GM12873 (cell line): Measurements from ENCODE around the gene IL9.

Experiments used
- TF ChIP-seq, protein P1 (sequence below): IDR thresholded peaks from 2 replicates; pipeline ENCODE4 v1.5.1; 2012; ENCODE audit warnings: low read depth, mild to moderate bottlenecking, moderate library complexity, low read length, control low read depth; ENCODE audit not compliant: insufficient read depth; ENCODE audit errors: missing control alignments

IL9 gene

DNA sequence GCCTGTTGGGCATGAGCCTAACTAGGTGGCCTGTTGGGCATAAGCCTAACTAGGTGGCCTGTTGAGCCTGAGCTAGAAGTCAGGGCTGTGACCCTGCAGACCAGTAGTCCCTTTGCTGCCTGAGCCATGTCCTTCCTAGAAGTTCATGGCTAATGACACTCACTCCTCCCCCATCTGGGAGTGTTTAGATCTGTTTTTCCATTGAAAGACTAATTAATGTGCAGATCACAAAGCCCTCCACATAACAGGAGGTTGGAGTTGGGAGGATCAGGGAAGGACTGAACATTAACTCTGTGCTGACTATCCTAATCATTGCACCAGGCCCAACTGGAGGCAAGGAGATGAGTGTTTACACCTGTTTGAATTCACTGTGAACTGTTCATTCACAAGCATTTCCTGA, 33.6 kb downstream of the IL9 start:
- TF ChIP-seq, protein P1, sequence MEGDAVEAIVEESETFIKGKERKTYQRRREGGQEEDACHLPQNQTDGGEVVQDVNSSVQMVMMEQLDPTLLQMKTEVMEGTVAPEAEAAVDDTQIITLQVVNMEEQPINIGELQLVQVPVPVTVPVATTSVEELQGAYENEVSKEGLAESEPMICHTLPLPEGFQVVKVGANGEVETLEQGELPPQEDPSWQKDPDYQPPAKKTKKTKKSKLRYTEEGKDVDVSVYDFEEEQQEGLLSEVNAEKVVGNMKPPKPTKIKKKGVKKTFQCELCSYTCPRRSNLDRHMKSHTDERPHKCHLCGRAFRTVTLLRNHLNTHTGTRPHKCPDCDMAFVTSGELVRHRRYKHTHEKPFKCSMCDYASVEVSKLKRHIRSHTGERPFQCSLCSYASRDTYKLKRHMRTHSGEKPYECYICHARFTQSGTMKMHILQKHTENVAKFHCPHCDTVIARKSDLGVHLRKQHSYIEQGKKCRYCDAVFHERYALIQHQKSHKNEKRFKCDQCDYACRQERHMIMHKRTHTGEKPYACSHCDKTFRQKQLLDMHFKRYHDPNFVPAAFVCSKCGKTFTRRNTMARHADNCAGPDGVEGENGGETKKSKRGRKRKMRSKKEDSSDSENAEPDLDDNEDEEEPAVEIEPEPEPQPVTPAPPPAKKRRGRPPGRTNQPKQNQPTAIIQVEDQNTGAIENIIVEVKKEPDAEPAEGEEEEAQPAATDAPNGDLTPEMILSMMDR, result no peak

DNA sequence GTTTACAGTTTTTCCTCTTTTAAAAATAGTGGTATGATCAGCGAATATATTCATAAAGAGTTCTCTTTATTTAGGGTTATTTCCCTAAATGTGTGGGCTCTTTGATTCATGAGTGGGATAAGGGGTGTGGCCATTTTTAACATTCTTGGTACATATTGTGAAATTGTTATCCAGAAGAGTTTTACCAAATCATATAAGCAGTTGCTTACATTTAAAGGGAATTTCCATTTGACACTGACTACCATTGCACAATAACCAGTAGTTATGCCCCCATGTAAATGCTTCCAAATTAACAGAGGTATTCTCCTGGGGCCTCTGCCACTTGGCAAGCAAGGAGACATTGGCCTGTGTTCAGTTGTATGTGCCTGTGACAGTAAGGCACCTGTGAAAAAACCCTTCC, 34.0 kb downstream of the IL9 start:
- TF ChIP-seq, protein P1, result no peak

DNA sequence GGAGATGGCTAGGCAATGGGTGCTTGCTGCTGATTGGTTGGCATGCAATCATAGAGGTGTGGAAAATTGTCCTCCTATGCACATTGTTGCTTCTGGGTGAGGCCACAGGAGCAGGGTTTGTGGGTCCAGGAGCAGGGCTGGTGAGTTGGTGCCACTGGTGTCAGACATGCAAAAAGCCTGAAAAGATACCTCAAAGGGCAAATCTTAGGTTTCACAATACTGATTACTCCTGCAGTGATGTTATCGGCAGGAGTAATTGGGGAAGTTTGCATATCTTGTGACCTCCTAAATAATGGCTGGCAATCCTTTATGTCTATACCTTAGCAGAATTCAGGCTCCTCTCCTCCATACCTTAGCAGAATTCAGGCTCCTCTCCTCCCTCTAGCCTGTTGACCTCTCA, 36.0 kb downstream of the IL9 start:
- TF ChIP-seq, protein P1, result no peak

DNA sequence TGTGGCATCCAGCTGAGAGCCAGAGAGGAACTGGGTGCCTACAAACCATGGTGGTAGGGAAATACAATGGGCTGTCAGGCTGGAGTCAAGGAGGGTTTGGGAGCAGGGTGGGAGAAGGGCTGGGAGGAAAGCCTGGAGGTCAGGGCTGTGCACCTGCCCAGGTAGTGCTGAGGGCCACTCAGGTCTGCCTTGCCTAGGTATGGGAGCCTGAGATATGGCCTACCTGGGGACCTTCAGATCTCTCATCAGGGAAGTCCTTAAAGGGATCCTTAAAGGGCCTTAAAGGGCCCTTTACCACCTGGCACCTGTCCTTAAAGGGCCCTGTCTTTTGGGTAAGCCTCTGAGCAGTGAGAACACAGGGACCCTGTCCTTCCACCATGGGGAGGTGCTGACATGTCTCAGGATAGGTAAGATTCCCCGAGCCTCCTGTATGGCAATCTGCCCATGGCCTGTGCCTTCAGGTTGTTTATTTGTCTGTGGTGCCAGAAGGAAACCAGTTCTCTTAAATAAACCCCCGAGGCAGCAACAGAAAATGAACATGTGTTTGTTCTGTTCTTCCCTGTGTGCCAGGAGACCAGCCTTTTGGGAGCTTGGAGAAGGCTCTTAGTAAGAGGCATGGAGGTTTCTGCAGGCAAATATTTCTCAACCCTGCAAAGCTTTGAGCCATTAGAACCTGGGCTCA, 37.9 kb downstream of the IL9 start:
- TF ChIP-seq, protein P1, result no peak

DNA sequence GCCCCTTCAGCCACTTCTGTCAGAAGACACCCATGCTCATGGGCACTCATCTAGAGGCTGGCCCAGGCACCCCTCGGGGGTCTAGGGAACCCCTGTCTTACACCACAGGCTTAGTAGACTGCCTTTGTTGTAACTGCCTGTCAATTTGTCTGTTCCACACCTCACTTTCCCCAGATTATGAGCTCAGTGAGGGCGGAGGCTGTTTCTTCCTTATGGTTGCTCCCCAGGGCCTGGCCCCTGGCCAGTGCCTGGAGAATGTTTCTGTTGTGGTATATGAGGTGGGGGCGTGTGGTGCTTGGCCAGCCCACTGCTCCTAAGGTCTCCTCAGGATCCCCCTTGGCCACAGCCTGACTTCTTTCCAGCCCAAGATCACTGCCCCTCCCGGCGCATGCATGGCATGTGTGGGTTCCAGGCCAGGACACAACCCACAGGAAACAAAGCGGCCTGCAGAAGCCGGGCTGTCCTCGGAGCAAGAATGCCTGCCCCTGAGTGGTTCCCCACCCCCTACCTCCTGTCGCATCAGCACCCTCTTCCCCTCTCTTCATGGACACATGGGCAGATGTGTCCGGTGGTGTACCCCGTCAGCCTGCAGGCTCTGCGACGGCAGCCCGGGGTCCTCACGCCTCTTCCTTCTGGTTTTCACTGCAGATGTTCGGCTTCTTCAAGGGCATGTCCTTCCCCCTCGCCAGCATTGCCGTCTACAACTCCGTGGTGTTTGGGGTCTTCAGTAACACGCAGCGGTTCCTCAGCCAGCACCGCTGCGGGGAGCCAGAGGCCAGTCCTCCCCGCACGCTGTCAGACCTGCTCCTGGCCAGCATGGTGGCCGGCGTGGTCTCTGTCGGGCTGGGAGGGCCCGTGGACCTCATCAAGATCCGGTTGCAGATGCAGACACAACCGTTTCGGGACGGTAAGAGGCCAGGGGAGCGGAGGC, 43.5 kb downstream of the IL9 start:
- TF ChIP-seq, protein P1, result no peak

DNA sequence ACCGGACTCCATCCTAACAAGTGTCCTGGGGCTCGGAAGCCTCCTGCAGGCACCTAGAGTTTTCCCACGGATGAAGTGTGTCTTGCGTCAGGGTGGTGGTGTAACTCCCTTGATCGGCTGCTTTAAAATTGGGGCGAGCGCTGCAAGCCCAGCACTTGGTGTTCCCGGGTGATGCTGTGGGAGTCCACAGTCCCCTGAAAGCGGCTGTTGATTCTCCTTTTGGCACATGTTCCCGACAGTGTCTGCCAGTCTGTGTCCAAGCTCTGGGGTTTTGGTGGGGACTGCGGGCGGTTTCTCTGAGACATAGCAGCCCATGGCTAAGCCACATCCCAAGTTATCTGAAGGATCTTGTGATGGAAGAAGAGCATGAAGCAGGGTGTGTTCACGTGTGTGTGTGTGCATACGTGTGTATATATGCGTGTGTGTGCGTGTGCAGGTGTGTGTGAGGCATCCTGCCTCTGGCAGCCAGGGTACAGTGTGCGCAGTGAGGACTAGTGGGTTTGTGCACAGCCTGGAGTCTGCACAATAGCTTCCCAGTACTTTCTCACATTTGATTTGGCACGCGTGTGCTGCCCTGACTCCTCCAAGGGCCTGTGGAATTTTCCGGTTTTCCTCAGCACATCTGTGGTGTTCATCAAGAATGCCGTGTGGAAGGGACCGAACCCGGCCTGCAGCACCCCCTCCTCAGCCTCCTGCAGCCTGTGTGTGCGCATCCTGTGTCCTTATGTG, 44.3 kb downstream of the IL9 start:
- TF ChIP-seq, protein P1, result no peak

DNA sequence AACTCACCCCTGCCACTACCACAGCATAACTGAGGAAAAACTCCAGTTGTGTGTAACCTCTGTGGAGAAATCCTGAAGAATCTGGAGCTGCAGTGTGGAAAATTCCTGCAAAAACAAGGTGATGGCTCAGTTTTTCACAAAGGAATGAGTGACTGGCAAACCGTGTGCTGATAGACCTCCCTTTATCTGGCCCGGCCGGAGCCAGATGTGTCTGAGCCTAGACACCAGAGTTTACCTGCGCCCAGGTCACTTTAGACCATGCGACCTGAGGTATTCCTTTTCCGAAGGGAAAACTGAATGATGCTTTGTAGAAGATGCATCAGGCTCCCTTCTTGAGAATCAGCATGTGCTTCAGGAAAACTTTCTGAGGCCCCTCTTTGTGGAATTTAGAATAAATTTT, 45.0 kb downstream of the IL9 start:
- TF ChIP-seq, protein P1, result no peak
